ENCODE results near the gene PRSS27.
A peak's percentile ranks its signal among the peaks of the same experiment; 100 is the strongest.
"Not testable (repeated sequence)": the region's sequence is repeated elsewhere in the genome, so short reads cannot be mapped to it uniquely, and the experiment has no call there.

Gene PRSS27

GRCh38 chr16:2696601-2697250 is 23.3 kb downstream of the PRSS27 start:
- DNase-seq (ENCODE audit: low read depth in 2 of 2) = not testable (repeated sequence)

GRCh38 chr16:2692948-2693651 is 26.9 kb downstream of the PRSS27 start:
- DNase-seq (ENCODE audit: low read depth in 2 of 2) = no peak

DNA sequence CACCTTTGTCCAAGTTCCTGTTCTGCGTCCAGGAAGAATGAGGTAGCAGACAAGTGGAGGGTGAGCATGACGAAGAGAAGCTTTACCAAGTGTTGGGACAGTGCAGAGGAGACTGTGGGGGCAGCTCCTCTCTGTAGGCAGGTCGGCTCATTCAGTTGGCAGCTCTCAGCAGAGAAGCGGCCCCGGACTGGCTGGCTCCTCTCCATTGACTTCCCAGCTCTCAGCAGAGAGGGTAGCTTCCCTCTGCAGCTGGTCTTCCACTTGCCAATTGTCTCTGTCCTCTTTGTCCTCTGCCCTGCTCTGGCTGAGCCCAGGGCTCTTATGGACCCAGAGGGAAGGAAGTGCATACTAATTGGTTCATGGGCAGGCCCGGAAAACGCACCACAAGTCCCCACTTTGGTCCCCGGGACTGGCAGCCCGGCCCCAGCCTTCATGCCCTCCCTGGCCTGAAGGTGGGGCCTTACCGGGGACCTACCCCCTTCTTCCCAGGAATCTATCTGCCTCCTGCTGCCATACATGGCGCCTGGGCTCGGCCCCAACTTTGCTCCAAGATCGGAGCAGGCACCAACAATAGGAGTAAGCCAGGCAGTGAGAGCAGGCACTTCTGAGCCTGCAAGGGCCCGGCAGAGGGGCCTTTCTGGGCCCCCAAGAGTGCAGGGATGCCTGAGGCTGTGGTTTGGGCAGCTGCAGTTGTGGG is 27.6 kb downstream of the PRSS27 start:
- no peak for DNase-seq (ENCODE audit: low read depth in 2 of 2)

GRCh38 chr16:2691491-2692248 is 28.4 kb downstream of the PRSS27 start:
- DNase-seq (ENCODE audit: low read depth in 2 of 2) = no peak

- DNase-seq (ENCODE audit: low read depth in 2 of 2) = no peak
These were observed 29.2 kb downstream of the PRSS27 start for GRCh38 chr16:2690852-2691251.

GRCh38 chr16:2689968-2690801 is 29.8 kb downstream of the PRSS27 start:
- DNase-seq (ENCODE audit: low read depth in 2 of 2) = no peak

- not testable (repeated sequence) for DNase-seq (ENCODE audit: low read depth in 2 of 2)
These were observed 30.6 kb downstream of the PRSS27 start for GRCh38 chr16:2689422-2689821.

DNA sequence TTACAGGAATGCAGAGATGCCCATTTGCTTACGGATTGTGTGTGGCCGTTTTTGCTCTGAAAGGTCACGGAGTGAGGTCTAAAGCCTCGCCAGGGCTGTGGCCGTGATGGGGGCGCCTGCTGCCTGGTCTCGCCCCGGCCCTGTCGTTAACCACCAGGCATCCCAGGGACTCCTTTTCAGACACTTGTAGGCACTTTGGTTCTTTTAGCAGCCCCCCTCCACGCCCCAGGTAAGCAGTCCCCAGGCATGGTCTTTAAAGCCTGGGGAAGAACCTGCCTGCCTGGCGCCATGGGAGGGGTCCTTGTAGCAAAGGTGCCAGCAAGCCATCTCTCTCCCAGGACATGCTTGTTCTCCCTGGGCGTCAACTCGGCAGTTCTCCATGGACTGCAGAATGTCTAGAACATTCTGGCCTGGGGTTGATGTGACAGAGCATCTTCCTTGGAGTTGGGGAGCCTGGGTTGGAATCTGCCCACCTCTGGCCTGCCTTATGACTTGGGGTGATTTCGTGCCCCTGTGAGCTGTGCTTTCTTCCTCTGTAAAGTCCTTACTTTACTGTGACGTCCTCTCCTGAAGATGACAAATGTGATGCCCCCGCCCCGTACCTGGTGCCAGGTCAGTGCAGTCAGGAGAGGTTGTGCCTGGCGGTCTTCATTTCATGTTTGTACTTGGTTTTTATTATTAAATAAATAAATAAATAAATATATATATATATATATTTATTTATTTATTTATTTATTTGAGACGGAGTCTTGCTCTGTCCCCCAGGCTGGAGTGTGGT is 32.3 kb downstream of the PRSS27 start:
- no peak for DNase-seq (ENCODE audit: low read depth in 2 of 2)

GRCh38 chr16:2686912-2687507 is 33.0 kb downstream of the PRSS27 start:
- peak in 1 of 2 donors; percentile 44 for DNase-seq (ENCODE audit: low read depth in 2 of 2)

DNA sequence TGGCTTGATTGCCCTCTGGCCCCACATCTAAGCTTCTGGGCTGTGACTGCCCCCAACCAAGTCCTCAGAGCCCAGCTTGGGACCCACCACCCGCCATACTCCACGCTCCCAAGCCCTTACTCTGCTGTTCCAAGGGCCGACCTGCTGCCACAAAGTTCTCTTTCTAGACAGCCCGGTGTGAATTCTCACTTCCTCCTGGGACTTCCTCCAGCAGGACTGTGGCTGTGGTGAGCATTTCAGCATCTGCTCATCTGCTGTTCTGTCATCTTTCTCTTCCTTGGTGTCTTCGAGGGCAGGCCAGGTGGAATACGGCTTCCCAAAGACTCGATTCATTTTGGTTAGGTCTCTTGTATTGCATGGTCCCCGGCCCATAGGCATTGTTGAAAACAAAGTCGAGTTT is 33.9 kb downstream of the PRSS27 start:
- not testable (repeated sequence) for DNase-seq (ENCODE audit: low read depth in 2 of 2)

- DNase-seq (ENCODE audit: low read depth in 2 of 2) = not testable (repeated sequence)
These were observed 37.0 kb downstream of the PRSS27 start for GRCh38 chr16:2683041-2683440.

GRCh38 chr16:2682209-2683021 is 37.6 kb downstream of the PRSS27 start, which contains the start of gene KCTD5:
KCTD5 (plus strand) TSS chr16:2682523; CDS start chr16:2682549, 26 bp downstream.
- DNase-seq (ENCODE audit: low read depth in 2 of 2) = peak; percentile 94 to 95

DNA sequence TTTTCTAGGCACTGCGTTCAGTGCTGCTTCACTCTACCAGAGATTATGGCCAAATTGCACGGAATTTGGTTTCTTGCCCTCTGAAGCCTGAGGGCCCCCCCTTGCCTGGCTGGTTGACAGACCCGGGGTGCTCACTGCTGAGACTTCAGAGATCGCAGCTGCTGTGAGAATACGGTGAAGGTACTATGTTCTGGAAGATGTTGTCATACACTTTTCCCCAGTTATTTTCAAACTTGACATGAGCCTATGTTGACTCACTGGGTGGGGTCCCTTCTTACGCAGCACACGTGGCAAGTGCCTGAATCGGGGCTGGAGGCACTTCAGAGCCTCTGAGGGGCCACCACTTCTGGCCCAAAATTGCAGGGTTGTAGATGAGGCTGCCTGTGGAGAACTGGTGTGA is 39.7 kb downstream of the PRSS27 start:
- not testable (repeated sequence) for DNase-seq (ENCODE audit: low read depth in 2 of 2)

DNA sequence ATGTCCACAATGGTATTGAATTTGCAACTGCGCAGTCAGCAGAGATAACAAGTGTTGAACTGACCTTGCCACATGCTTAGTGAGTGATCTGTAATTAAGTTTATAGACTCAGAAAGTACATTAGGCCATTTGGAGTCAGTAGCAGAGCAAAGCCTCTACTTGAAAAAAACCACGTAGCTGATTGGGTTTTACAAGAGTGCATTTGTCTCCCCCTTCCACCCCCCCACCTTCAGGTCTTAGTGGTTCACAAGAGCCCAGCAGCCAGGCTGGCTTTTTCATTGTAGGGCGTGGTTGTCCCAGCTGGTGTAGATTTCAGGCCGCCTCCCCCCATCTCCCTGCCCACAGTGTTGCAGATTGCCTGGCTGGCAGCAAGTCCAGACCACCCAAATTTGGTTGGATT is 40.1 kb downstream of the PRSS27 start:
- DNase-seq (ENCODE audit: low read depth in 2 of 2) = not testable (repeated sequence)

DNA sequence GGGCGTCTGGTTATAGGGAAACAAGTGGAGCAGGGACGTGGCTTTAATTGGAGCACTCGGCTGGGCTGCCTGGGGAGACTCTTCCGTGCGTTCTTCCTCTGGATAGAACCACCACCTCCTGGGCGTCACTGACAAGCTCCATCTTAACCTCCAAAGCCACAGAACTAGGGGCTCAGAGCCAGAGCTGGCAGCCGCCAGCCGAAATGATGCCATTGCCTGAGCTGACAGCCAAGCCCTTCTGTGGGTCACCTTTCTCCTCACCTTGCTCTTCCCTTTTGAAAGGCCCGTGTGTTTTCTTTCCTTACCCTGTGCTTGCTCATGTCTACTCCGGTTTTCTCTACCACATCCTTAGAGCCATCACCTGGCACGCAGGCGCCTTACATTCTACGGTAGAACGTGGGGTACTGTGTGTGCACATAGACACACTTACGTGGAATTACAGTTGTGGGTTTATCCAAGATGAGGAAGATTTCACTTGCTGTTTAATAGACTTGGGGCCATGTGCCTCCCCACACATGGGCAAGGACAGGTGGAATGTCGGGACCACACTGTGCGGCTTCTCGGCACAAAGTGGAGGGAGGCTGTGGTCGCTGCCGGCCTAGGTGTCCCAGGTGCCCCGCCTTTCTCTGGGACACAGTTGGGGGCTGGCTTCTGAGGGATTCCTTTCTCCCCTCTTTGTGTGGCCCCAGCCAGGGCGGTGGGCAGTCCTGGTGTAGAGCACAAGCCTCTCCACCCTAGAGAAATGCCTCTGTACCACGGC is 41.6 kb downstream of the PRSS27 start:
- DNase-seq (ENCODE audit: low read depth in 2 of 2) = not testable (repeated sequence)

DNA sequence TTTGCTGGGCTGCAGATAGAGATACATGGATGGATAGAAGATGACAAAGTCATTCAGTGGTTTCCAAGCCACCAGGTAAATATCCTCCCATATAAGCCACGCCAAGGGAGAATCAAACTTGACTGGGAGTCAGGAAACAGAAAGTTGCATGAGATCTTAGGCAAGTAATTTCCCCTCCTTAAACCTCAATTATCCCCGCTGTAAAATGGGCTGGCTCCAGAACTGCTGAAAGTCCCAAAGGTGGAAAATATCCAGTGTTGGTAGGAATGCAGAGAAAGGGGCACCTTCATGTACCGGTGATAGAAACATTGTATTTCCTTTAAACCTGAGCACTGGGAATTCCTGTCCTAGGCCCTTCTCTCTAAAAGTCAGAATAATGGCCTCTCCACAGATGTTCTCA is 43.1 kb downstream of the PRSS27 start:
- DNase-seq (ENCODE audit: low read depth in 2 of 2) = not testable (repeated sequence)

- no peak for DNase-seq (ENCODE audit: low read depth in 2 of 2)
These were observed 44.3 kb downstream of the PRSS27 start for GRCh38 chr16:2675714-2676113.

GRCh38 chr16:2675021-2675420 is 45.0 kb downstream of the PRSS27 start:
- DNase-seq (ENCODE audit: low read depth in 2 of 2) = no peak

All from stimulated activated CD8-positive, alpha-beta memory T cell treated with anti-CD3 and anti-CD28 coated beads, Interleukin-15, amount 100 ng/mL, for 48 hours (primary cell).